K562 (cell line): ENCODE measurements around the gene C1orf21. TPM values are rescaled to one million over a fixed set of nuclear protein-coding genes. Genes with fewer than 3 reads are reported as not detected.

Source experiments
- ATAC-seq: fragments of 200-7000 bp; cut with Tn5 transposase; 3 replicates; pipeline ENCODE4 v1.9.1; 2020; ENCODE audit warnings: moderate library complexity
- BruUV-seq: library from RNA; stranded (reverse); fragments of 400-500 nt; replicated peaks from 2 replicates; lab custom pipeline; 2021; lab: Mats Ljungman, UMichigan
- CTCF ChIA-PET: fragments of 300-600 bp; formaldehyde crosslinking; extraction: SDS; loops from one replicate; lab custom pipeline; 2021; ENCODE audit warnings: low intra/inter-chr PET ratio; lab: Yijun Ruan, JAX
- POLR2A ChIA-PET: fragments of 300-600, 350-650 bp; sonication (Branson Sonifier 250); formaldehyde crosslinking; extraction: SDS; loops from one replicate; lab custom pipeline; 2021; ENCODE audit warnings: antibody characterized with exemption, inconsistent platforms; lab: Yijun Ruan, JAX
- DNase-seq, 4 experiments: peaks; one replicate each; pipeline versions ENCODE4 v3.0.0 to v3.0.0-alpha.2; 2011 to 2018; ENCODE audit warnings: low spot score in 3 of 4, mixed read lengths in 3 of 4; ENCODE audit errors: extremely low read depth in 1 of 4
- FAIRE-seq: peaks from 2 replicates; lab custom pipeline; 2011; peaks lifted over from hg19 to GRCh38; lab: Jason Lieb, UNC
- H2AFZ ChIP-seq: 2 replicates; pipeline ENCODE4 v1.6.0; 2011; ENCODE audit warnings: low read depth, low read length, control low read depth, inconsistent platforms
- H3K27ac ChIP-seq: fragments of 200-600 bp; 3 replicates; pipeline ENCODE4 v1.8.0; 2011; ENCODE audit warnings: low read depth, mild to moderate bottlenecking, control low read depth, inconsistent platforms, low read length, moderate library complexity, mixed read lengths; ENCODE audit errors: extremely low read depth
- H3K27me3 ChIP-seq, 2 experiments: fragments of 300-600 bp in 1 of 2; 2 replicates in 1 of 2; 3 replicates in 1 of 2; pipeline versions ENCODE4 v1.6.0 to v1.8.0; 2011; ENCODE audit warnings: inconsistent platforms in 2 of 2, low read length in 2 of 2, mild to moderate bottlenecking in 1 of 2, mixed read lengths in 1 of 2, moderate library complexity in 1 of 2; ENCODE audit not compliant: control insufficient read depth in 2 of 2, insufficient read depth in 2 of 2
- H3K36me3 ChIP-seq: fragments of 300-600 bp; 3 replicates; pipeline ENCODE4 v1.8.0; 2011; ENCODE audit warnings: mild to moderate bottlenecking, low read length, inconsistent platforms; ENCODE audit not compliant: control insufficient read depth, insufficient read depth
- H3K4me1 ChIP-seq, 2 experiments: fragments of 200-600 bp in 1 of 2; replicated peaks in 1 of 2; 2 replicates in 1 of 2; 3 replicates in 1 of 2; pipeline versions ENCODE4 v1.5.1 to v1.8.0; 2011; ENCODE audit warnings: inconsistent platforms in 2 of 2, low read length in 2 of 2, mild to moderate bottlenecking in 1 of 2, mixed read lengths in 1 of 2, moderate library complexity in 1 of 2; ENCODE audit not compliant: control insufficient read depth in 2 of 2, insufficient read depth in 2 of 2
- H3K4me2 ChIP-seq: 2 replicates; pipeline ENCODE4 v1.6.1; 2011; ENCODE audit warnings: low read length, control low read depth, inconsistent platforms, mixed read lengths; ENCODE audit not compliant: insufficient read depth
- H3K4me3 ChIP-seq: fragments of 200-600 bp; sonication (generic), shearing (Covaris generic); 2 replicates; pipeline ENCODE4 v1.5.1; 2016; ENCODE audit warnings: control low read depth, inconsistent platforms
- H3K79me2 ChIP-seq: fragments of 200-600 bp; 3 replicates; pipeline ENCODE4 v1.8.0; 2011; ENCODE audit warnings: low read length, inconsistent platforms; ENCODE audit not compliant: control insufficient read depth, insufficient read depth
- H3K9ac ChIP-seq, 2 experiments: 2 replicates each; pipeline versions ENCODE4 v1.6.0 to v1.6.1; 2011; ENCODE audit warnings: low read depth in 2 of 2, low read length in 2 of 2, control low read depth in 1 of 2, inconsistent platforms in 1 of 2, mild to moderate bottlenecking in 1 of 2, mixed read lengths in 1 of 2; ENCODE audit not compliant: insufficient read depth in 1 of 2
- H3K9me1 ChIP-seq: one replicate; pipeline ENCODE4 v1.6.0; 2011; ENCODE audit warnings: inconsistent platforms, mild to moderate bottlenecking, low read length, moderate library complexity; ENCODE audit not compliant: control insufficient read depth, insufficient read depth
- H3K9me3 ChIP-seq: replicated peaks from 2 replicates; pipeline ENCODE4 v1.5.1; 2011; ENCODE audit warnings: low read depth, low read length, inconsistent platforms; ENCODE audit not compliant: control insufficient read depth, insufficient read depth
- H4K20me1 ChIP-seq: replicated peaks from 2 replicates; pipeline ENCODE4 v1.6.1; 2011; ENCODE audit warnings: low read length, inconsistent platforms, mixed read lengths; ENCODE audit not compliant: control insufficient read depth, insufficient read depth
- C11orf30 ChIP-seq: fragments of 450-650 bp; IDR thresholded peaks from 2 replicates; pipeline ENCODE4 v1.6.1; 2016; ENCODE audit warnings: low read depth, mild to moderate bottlenecking
- CREM ChIP-seq: IDR thresholded peaks from 2 replicates; pipeline ENCODE4 v1.6.1; 2014; ENCODE audit warnings: antibody characterized with exemption, low read depth
- HMGN3 ChIP-seq: IDR thresholded peaks from 2 replicates; pipeline ENCODE4 v1.6.1; 2011; ENCODE audit warnings: borderline replicate concordance, low read depth, mild to moderate bottlenecking, mixed read lengths, low read length; ENCODE audit not compliant: insufficient read length; ENCODE audit errors: extremely low read depth
- ILF3 ChIP-seq: fragments of 450-650 bp; IDR thresholded peaks from 2 replicates; pipeline ENCODE4 v1.6.1; 2018; ENCODE audit warnings: antibody characterized with exemption, mild to moderate bottlenecking, moderate library complexity, borderline replicate concordance
- MAFF ChIP-seq: IDR thresholded peaks from 2 replicates; pipeline ENCODE4 v1.6.1; 2012; ENCODE audit warnings: low read length, improper control_type of control experiment
- MAFG ChIP-seq: fragments of 450-650 bp; conservative IDR thresholded peaks from 2 replicates; pipeline ENCODE4 v1.6.1; 2016; ENCODE audit warnings: missing genetic modification characterization, missing compliant biosample characterization
- SMAD2 ChIP-seq: fragments of 150-350 bp; IDR thresholded peaks from 2 replicates; pipeline ENCODE4 v1.6.1; 2014; ENCODE audit warnings: low read depth, mild to moderate bottlenecking, low read length
- ZNF184 ChIP-seq: sonication (generic); formaldehyde crosslinking; IDR thresholded peaks from 2 replicates; pipeline ENCODE4 v1.5.0; 2020; ENCODE audit warnings: missing genetic modification reagents
- ZNF316 ChIP-seq: fragments of 450-650 bp; IDR thresholded peaks from 2 replicates; pipeline ENCODE4 v1.6.1; 2016
- ZNF79 ChIP-seq: fragments of 250-450 bp; sonication (Bioruptor Pico); IDR thresholded peaks from 2 replicates; pipeline ENCODE4 v1.4.0; 2020; ENCODE audit warnings: low read depth, mild to moderate bottlenecking, moderate library complexity
- in situ Hi-C: fragments of 300-500 bp; cut with MboI; formaldehyde crosslinking; loops from 4 replicates; pipeline ENCODE4 v1.15.0; 2018; ENCODE audit warnings: inconsistent platforms, mixed read lengths
- intact Hi-C: fragments of 100-400 bp; cut with micrococcal nuclease; formaldehyde crosslinking; loops from 2 replicates; pipeline ENCODE4 v1.14.2; 2022
- polyA plus RNA-seq, 8 experiments: library from polyadenylated mRNA; depleted of rRNA in 4 of 8; stranded (reverse) in 5 of 8; unstranded in 3 of 8; fragments of >200 nt; fragmentation: Nextera tagmentation in 2 of 8; fragmentation: Illumina TruSeq in 1 of 8; extraction: Ambion mirVana in 2 of 8; extraction: Trizol in 1 of 8; gene quantifications; 2 replicates each; pipeline versions ENCODE4 v1.2.1 to v1.2.3, GENCODE V29; 2011 to 2014; ENCODE audit warnings: inconsistent platforms in 1 of 8, missing spikeins in 1 of 8
- total RNA-seq, 7 experiments: library from RNA; depleted of rRNA in 6 of 7; stranded (reverse); fragments of >200 nt in 6 of 7; fragmentation: Illumina TruSeq in 2 of 7; extraction: Trizol in 2 of 7; gene quantifications; 2 replicates each; pipeline versions ENCODE4 v1.2.1 to v1.2.3, GENCODE V29; 2011 to 2021; ENCODE audit warnings: low replicate concordance in 1 of 7
- TF ChIP-seq, protein P1 (sequence below): fragments of 250-450 bp; sonication (Bioruptor Pico); IDR thresholded peaks from 2 replicates; pipeline ENCODE4 v1.8.0; 2022; ENCODE audit warnings: inconsistent platforms
- TF ChIP-seq, protein P2 (sequence below): fragments of 250-450 bp; sonication (Bioruptor Pico); IDR thresholded peaks from 2 replicates; pipeline ENCODE4 v1.5.0; 2021
- TF ChIP-seq, protein P3 (sequence below): sonication (generic); formaldehyde crosslinking; IDR thresholded peaks from 2 replicates; pipeline ENCODE4 v1.8.1; 2022; ENCODE audit warnings: missing genetic modification reagents

Gene C1orf21
- total and polyA plus RNA-seq, 9 of the 15 experiments (the other 6 are each of a cell fraction or from before 2014, with no cell fraction given): under 0.01 to 0.31 (median 0.07) TPM

DNA sequence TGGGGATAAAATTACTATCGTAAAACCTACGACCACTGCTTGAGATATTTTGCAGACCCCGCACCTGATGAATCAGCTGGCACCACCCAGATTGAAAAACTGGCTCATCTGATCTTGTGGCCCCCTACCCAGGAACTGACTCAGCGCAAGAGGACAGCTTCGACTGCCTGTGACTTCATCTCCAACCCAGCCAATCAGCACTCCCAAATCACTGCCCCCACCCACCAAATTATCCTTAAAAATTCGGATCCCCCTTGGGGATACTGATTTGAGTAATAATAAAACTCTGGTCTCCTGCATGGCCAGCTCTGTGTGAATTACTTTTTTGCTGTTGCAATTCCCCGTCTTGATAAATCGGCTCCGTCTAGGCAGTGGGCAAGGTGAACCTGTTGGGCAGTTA, 286.5 kb downstream of the C1orf21 start (continued):
- TF ChIP-seq, protein P1, sequence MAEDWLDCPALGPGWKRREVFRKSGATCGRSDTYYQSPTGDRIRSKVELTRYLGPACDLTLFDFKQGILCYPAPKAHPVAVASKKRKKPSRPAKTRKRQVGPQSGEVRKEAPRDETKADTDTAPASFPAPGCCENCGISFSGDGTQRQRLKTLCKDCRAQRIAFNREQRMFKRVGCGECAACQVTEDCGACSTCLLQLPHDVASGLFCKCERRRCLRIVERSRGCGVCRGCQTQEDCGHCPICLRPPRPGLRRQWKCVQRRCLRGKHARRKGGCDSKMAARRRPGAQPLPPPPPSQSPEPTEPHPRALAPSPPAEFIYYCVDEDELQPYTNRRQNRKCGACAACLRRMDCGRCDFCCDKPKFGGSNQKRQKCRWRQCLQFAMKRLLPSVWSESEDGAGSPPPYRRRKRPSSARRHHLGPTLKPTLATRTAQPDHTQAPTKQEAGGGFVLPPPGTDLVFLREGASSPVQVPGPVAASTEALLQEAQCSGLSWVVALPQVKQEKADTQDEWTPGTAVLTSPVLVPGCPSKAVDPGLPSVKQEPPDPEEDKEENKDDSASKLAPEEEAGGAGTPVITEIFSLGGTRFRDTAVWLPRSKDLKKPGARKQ (CRISPR knock-in tag): no peak
- TF ChIP-seq CREM (no peak), SMAD2 (no peak), ZNF79 (CRISPR knock-in tag) (no peak), ZNF184 (CRISPR knock-in tag) (no peak), ILF3 (no peak)

DNA sequence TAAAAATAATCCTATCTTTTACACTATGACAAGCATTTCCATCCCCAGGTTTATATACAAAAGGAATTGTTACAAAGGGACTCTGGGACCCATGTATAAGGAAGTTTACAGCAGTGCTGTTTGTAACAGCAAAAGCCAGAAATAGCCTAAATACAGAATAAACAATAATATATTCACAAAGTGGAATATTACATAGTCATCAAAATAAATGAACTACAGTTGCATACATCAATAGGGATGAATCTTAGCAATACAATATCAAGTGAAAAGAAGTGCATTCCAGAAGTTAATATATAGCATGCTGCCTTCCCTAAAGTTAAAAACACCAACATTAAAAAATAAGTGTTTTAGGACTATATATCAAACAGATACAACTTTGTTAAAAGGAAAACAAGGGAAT, 290.5 kb downstream of the C1orf21 start:
- intact Hi-C loops: no loop called here
- TF ChIP-seq ZNF316 (peak; percentile 83), C11orf30 (peak; percentile 71; the same call in 1 of the 2 replicates), HMGN3 (no peak), MAFF (peak; percentile 32; the same call in 1 of the 2 replicates), MAFG (tag) (0 out of 2 replicates have a peak, but pooled peaks have one; percentile 22)
- TF ChIP-seq, protein P2, sequence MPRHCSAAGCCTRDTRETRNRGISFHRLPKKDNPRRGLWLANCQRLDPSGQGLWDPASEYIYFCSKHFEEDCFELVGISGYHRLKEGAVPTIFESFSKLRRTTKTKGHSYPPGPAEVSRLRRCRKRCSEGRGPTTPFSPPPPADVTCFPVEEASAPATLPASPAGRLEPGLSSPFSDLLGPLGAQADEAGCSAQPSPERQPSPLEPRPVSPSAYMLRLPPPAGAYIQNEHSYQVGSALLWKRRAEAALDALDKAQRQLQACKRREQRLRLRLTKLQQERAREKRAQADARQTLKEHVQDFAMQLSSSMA: no peak
- TF ChIP-seq, protein P3, sequence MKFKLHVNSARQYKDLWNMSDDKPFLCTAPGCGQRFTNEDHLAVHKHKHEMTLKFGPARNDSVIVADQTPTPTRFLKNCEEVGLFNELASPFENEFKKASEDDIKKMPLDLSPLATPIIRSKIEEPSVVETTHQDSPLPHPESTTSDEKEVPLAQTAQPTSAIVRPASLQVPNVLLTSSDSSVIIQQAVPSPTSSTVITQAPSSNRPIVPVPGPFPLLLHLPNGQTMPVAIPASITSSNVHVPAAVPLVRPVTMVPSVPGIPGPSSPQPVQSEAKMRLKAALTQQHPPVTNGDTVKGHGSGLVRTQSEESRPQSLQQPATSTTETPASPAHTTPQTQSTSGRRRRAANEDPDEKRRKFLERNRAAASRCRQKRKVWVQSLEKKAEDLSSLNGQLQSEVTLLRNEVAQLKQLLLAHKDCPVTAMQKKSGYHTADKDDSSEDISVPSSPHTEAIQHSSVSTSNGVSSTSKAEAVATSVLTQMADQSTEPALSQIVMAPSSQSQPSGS (CRISPR knock-in tag): no peak
- TF ChIP-seq, all 486 proteins: peak for 4
- no TSS peak for BruUV-seq
- no peak overlapping the region for H3K27ac ChIP-seq
- no peaks in the 10 kb centered on the region; the same call in 1 of the 2 replicates for H3K9me3 ChIP-seq
- ChIA-PET CTCF (no interaction called here), POLR2A (no interaction called here)
- no peak overlapping the region for H3K9ac ChIP-seq
- H4K20me1 ChIP-seq: no peaks in the 10 kb centered on the region
- no peaks in the 10 kb centered on the region for H3K9me1 ChIP-seq
- FAIRE-seq: no peak
- no peaks in the 10 kb centered on the region for H3K36me3 ChIP-seq
- no peaks in the 10 kb centered on the region for H3K79me2 ChIP-seq
- no peaks in the 10 kb centered on the region for H3K4me1 ChIP-seq
- in situ Hi-C loops: no loop called here
- H3K4me3 ChIP-seq: no peak overlapping the region
- H3K27me3 ChIP-seq: peaks cover 9 to 14% of the 10 kb centered on the region in 2 experiments; a peak in 4 of 5 replicates
- no peak for ATAC-seq
- no peak for DNase-seq
- no peak overlapping the region for H3K4me2 ChIP-seq
- no peak overlapping the region for H2AFZ ChIP-seq
